Measurements from ENCODE around the gene ELAC1. TPM values are rescaled to one million over a fixed set of nuclear protein-coding genes. Genes with fewer than 3 reads are reported as not detected.

Gene ELAC1
- total and polyA plus RNA-seq, 11 donors, result 2.3 to 7.2 (median 4.0) TPM

DNA sequence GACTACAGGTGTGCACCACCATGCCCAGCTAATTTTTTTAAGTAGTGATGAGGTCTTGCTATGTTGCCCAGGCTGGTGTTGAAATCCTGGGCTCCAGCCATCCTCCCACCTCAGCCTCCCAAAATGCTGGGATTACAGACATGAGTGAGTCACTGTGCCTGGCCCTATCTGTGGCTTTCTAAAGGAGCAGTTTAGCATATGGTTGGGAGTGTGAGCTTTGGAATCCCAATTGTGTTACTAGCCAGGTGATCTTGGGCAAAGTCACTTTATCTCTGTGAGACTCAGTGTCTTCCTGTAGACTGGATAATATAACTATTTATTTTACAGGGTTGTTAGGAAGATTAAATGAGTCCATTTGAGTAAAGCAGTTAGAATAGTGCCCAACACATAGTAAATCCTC, 42.4 kb downstream of the ELAC1 start:
- DNase-seq (no peak), ATAC-seq (no peak)
- intact Hi-C loops (cut with DNase I), result no loop called here
- Histone ChIP-seq H3K27me3 (no peaks in the 10 kb centered on the region), H3K4me1 (peaks cover 0 to 29% (median 4%) of the 10 kb centered on the region in 12 donors), H3K27ac (no peak overlapping the region), H3K9me3 (no peaks in the 10 kb centered on the region), H3K36me3 (no peaks in the 10 kb centered on the region), H3K4me3 (no peak overlapping the region)
- TF ChIP-seq, protein P1, sequence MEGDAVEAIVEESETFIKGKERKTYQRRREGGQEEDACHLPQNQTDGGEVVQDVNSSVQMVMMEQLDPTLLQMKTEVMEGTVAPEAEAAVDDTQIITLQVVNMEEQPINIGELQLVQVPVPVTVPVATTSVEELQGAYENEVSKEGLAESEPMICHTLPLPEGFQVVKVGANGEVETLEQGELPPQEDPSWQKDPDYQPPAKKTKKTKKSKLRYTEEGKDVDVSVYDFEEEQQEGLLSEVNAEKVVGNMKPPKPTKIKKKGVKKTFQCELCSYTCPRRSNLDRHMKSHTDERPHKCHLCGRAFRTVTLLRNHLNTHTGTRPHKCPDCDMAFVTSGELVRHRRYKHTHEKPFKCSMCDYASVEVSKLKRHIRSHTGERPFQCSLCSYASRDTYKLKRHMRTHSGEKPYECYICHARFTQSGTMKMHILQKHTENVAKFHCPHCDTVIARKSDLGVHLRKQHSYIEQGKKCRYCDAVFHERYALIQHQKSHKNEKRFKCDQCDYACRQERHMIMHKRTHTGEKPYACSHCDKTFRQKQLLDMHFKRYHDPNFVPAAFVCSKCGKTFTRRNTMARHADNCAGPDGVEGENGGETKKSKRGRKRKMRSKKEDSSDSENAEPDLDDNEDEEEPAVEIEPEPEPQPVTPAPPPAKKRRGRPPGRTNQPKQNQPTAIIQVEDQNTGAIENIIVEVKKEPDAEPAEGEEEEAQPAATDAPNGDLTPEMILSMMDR (IDR thresholded peaks at IDR 0.05), result no peak
- no peak for TF ChIP-seq POLR2A (IDR thresholded peaks at IDR 0.05)

DNA sequence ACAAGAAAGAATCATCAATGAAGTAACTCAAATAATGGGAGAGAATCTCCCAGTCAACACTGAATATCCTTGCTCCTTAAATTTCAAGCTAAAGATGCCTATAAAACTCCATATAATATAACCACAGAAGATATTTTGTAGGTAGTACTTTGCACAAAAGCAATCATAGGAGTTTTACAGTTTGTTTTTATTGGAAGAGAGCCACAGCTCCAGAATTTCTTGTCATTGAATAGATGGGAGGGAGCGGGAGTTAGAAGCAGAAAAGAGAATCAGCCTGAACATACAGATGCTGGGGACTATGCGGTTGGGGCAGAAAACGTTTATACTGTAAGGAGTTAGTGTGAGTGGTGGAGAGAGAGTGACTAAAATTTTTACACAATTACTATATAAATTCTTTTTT, 43.9 kb downstream of the ELAC1 start:
- H3K27me3 ChIP-seq, result no peaks in the 10 kb centered on the region
- 66 to 71% (median 70%) methylated on average over 3 of the region's 3 CpGs for WGBS, 4 donors
- peaks cover 0 to under 1% (median 0%) of the 10 kb centered on the region in 9 donors for H3K36me3 ChIP-seq
- DNase-seq, result no peak
- TF ChIP-seq, protein P1 (IDR thresholded peaks at IDR 0.05), result no peak
- TF ChIP-seq POLR2A (IDR thresholded peaks at IDR 0.05), result no peak
- no peak for ATAC-seq
- H3K4me3 ChIP-seq, result no peak overlapping the region
- H3K27ac ChIP-seq, result no peak overlapping the region
- H3K4me1 ChIP-seq, result peaks cover 0 to 29% (median 4%) of the 10 kb centered on the region in 12 donors
- H3K9me3 ChIP-seq, result no peaks in the 10 kb centered on the region
- intact Hi-C loops (cut with DNase I), result no loop called here

DNA sequence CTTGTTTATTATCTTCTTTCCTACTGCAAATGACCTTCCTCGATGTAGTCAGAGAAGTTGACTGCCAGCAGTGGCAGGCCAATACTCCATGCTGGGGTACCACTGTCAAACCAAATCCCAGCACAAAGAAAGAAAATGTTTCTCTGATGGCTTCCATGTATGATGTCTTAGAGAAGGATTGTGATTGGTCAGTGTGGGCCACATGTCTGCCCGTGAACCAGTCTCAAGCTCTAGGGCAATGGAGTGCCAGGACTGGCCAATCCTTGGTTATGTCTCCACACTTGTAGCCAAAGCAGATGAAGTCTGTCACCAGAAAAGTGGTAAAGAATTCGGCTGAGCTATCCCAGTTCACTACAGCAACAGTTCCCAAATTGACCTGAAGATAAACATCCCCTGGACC, 44.6 kb downstream of the ELAC1 start:
- Histone ChIP-seq H3K27ac (no peak overlapping the region), H3K27me3 (no peaks in the 10 kb centered on the region), H3K36me3 (peaks cover 0 to 3% (median 0%) of the 10 kb centered on the region in 9 donors), H3K4me3 (no peak overlapping the region), H3K9me3 (no peaks in the 10 kb centered on the region), H3K4me1 (peaks cover 0 to 29% (median 4%) of the 10 kb centered on the region in 12 donors)
- intact Hi-C loops (cut with DNase I), result no loop called here
- no peak for TF ChIP-seq POLR2A (IDR thresholded peaks at IDR 0.05)
- TF ChIP-seq, protein P1 (IDR thresholded peaks at IDR 0.05), result no peak
- WGBS, 4 donors, result 84 to 94% (median 90%) methylated on average over 3 of the region's 3 CpGs
- DNase-seq (no peak), ATAC-seq (no peak)

DNA sequence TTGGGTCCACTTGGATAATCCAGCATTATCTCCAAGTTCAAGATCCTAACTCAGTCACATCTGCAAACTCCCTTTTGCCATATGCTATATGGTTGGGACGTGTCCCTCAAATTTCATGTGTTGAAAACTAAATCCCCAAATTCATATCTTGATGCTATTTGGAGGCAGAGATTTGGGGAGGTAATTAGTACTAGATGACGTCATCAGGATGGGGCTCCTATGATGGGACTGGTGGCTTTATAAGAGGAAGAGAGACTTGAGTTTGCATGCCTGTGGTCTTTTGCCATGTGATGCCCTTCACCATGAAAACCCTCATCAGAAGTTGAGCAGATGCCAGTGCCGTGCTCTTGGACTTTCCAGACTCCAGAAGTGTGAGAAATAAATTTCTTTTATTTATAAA, 45.4 kb downstream of the ELAC1 start:
- ATAC-seq (no peak), DNase-seq (no peak)
- 93 to 96% (median 95%) methylated on average over 3 of the region's 3 CpGs for WGBS, 4 donors
- no peaks in the 10 kb centered on the region for H3K27me3 ChIP-seq
- TF ChIP-seq POLR2A (IDR thresholded peaks at IDR 0.05), result no peak
- TF ChIP-seq, protein P1 (IDR thresholded peaks at IDR 0.05), result no peak
- no peak overlapping the region for H3K4me3 ChIP-seq
- H3K4me1 ChIP-seq, result peaks cover 0 to 20% (median 4%) of the 10 kb centered on the region in 12 donors
- intact Hi-C loops (cut with DNase I), result no loop called here
- H3K9me3 ChIP-seq, result no peaks in the 10 kb centered on the region
- H3K27ac ChIP-seq, result no peak overlapping the region
- H3K36me3 ChIP-seq, result peaks cover 0 to 3% (median 0%) of the 10 kb centered on the region in 9 donors

All from heart left ventricle (tissue), 16 donors.